Activated CD4-positive, alpha-beta T cell treated with anti-CD3 and anti-CD28 coated beads for 24 hours (primary cell): Measurements from ENCODE around the gene ZNF641.
"Not testable (repeated sequence)": the region's sequence is repeated elsewhere in the genome, so short reads cannot be mapped to it uniquely, and the experiment has no call there.

ENCODE experiments used
- DNase-seq, 2 donors: peaks; one replicate each; pipeline ENCODE4 v3.0.0-alpha.2; 2020; ENCODE audit warnings: low read depth in 2 of 2

Gene ZNF641

GRCh38 chr12:48334808-48335207 lies 15.9 kb downstream of the ZNF641 start:
- DNase-seq = no peak

GRCh38 chr12:48333680-48334079 lies 17.0 kb downstream of the ZNF641 start:
- DNase-seq = not testable (repeated sequence)

- DNase-seq = no peak
Observed at GRCh38 chr12:48331399-48331798, 19.3 kb downstream of the ZNF641 start.

- DNase-seq = no peak
Observed at GRCh38 chr12:48329199-48329939, 21.4 kb downstream of the ZNF641 start.

GRCh38 chr12:48316491-48316890 lies 34.2 kb downstream of the ZNF641 start:
- DNase-seq = no peak

GRCh38 chr12:48311313-48311712 lies 39.4 kb downstream of the ZNF641 start:
- no peak for DNase-seq

GRCh38 chr12:48307269-48307668 lies 43.5 kb downstream of the ZNF641 start:
- no peak for DNase-seq

GRCh38 chr12:48305190-48305589 lies 45.5 kb downstream of the ZNF641 start:
- no peak for DNase-seq

GRCh38 chr12:48302161-48302911 lies 48.4 kb downstream of the ZNF641 start:
- no peak for DNase-seq

GRCh38 chr12:48300774-48301173 lies 49.9 kb downstream of the ZNF641 start:
- DNase-seq = no peak

GRCh38 chr12:48296586-48297282 lies 54.0 kb downstream of the ZNF641 start:
- DNase-seq = peak; percentile 32 to 33

- no peak for DNase-seq
Observed at GRCh38 chr12:48292040-48292439, 58.7 kb downstream of the ZNF641 start.

GRCh38 chr12:48291511-48291910 lies 59.2 kb downstream of the ZNF641 start:
- no peak for DNase-seq

GRCh38 chr12:48288387-48289268 lies 62.1 kb downstream of the ZNF641 start:
- DNase-seq = no peak
